DOHH2 (cell line): ENCODE data around the gene DISP2.

Source experiments
- H3F3A ChIP-seq: fragments of 200-600 bp; sonication (generic), shearing (Covaris generic); 2 replicates; pipeline ENCODE4 v1.6.0; 2016; ENCODE audit warnings: antibody characterized with exemption, mild to moderate bottlenecking; ENCODE audit not compliant: control insufficient read depth, insufficient read depth
- H3K27ac ChIP-seq: fragments of 200-600 bp; sonication (generic); 2 replicates; pipeline ENCODE4 v1.5.1; 2014; ENCODE audit warnings: low read depth, mild to moderate bottlenecking, low read length, moderate library complexity
- H3K27me3 ChIP-seq: fragments of 200-600 bp; sonication (generic); 2 replicates; pipeline ENCODE4 v1.6.1; 2014; ENCODE audit warnings: mild to moderate bottlenecking, low read length, mixed read lengths; ENCODE audit not compliant: control insufficient read depth
- H3K36me3 ChIP-seq: fragments of 200-600 bp; sonication (generic); 2 replicates; pipeline ENCODE4 v1.6.1; 2014; ENCODE audit warnings: mild to moderate bottlenecking, low read length, moderate library complexity, mixed read lengths; ENCODE audit not compliant: control insufficient read depth
- H3K4me1 ChIP-seq: fragments of 200-600 bp; sonication (generic); 2 replicates; pipeline ENCODE4 v1.6.1; 2014; ENCODE audit warnings: mild to moderate bottlenecking, low read length, mixed read lengths; ENCODE audit not compliant: control insufficient read depth
- H3K4me2 ChIP-seq: fragments of 200-600 bp; sonication (generic); 2 replicates; pipeline ENCODE4 v1.6.0; 2014; ENCODE audit warnings: mild to moderate bottlenecking, low read length, moderate library complexity
- H3K4me3 ChIP-seq: fragments of 200-600 bp; sonication (generic); 2 replicates; pipeline ENCODE4 v1.5.1; 2014; ENCODE audit warnings: mild to moderate bottlenecking, low read length, mixed read lengths
- H3K79me2 ChIP-seq: fragments of 200-600 bp; sonication (generic); 2 replicates; pipeline ENCODE4 v1.6.1; 2014; ENCODE audit warnings: mild to moderate bottlenecking, low read length, mixed read lengths; ENCODE audit not compliant: control insufficient read depth
- H3K9me2 ChIP-seq: fragments of 200-600 bp; sonication (generic); replicated peaks from 2 replicates; pipeline ENCODE4 v1.6.1; 2014; ENCODE audit warnings: mild to moderate bottlenecking, low read length, mixed read lengths; ENCODE audit not compliant: control insufficient read depth
- H3K9me3 ChIP-seq: fragments of 200-600 bp; sonication (generic); 2 replicates; pipeline ENCODE4 v1.6.1; 2014; ENCODE audit warnings: antibody characterized with exemption, low read length, mixed read lengths; ENCODE audit not compliant: control insufficient read depth, insufficient read depth
- H4K20me1 ChIP-seq: fragments of 200-600 bp; sonication (generic); 2 replicates; pipeline ENCODE4 v1.6.0; 2014; ENCODE audit warnings: low read depth, mild to moderate bottlenecking, antibody characterized with exemption, low read length, moderate library complexity; ENCODE audit not compliant: control insufficient read depth, insufficient read depth
- EZH2phosphoT487 ChIP-seq: fragments of 200-600 bp; sonication (generic); IDR thresholded peaks from 2 replicates; pipeline ENCODE4 v1.6.1; 2017; ENCODE audit warnings: borderline replicate concordance, mild to moderate bottlenecking, antibody characterized with exemption, low read length, moderate library complexity, mixed read lengths
- TF ChIP-seq, protein P1 (sequence below): fragments of 200-600 bp; sonication (generic); IDR thresholded peaks from one replicate; pipeline ENCODE4 v1.5.1; 2014; ENCODE audit warnings: antibody characterized with exemption, mild to moderate bottlenecking, low read depth, low read length; ENCODE audit not compliant: poor library complexity, severe bottlenecking

Gene DISP2

DNA sequence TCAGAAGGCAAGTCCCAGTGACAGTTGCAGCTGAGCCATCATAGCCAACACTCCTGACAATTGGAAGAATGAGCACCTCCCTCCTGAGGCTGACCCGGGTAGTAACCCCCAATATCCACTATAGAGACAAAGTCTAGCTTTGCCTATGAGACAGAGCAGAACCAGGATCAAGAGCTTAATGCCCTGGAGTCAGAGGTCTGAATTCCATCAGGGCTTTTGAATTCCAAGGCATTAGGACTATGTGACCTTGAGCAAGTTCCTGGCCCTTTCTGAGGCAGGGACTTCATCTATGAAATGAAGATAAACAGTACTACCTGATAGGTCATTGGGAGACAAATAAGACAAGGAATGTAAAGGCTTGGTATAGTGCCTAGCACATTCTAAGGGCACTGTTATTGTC, 37.6 kb upstream of the DISP2 start:
- Histone ChIP-seq H3K9me3 (no peaks in the 10 kb centered on the region), H3K36me3 (no peaks in the 10 kb centered on the region), H3K27ac (no peak overlapping the region), H3K4me1 (peaks cover 21% of the 10 kb centered on the region), H3K4me3 (no peak overlapping the region), H3K4me2 (no peak overlapping the region), H4K20me1 (no peaks in the 10 kb centered on the region), H3F3A (peaks cover 8% of the 10 kb centered on the region), H3K79me2 (no peaks in the 10 kb centered on the region), H3K27me3 (peaks cover 39% of the 10 kb centered on the region), H3K9me2 (no peaks in the 10 kb centered on the region)
- TF ChIP-seq, protein P1, sequence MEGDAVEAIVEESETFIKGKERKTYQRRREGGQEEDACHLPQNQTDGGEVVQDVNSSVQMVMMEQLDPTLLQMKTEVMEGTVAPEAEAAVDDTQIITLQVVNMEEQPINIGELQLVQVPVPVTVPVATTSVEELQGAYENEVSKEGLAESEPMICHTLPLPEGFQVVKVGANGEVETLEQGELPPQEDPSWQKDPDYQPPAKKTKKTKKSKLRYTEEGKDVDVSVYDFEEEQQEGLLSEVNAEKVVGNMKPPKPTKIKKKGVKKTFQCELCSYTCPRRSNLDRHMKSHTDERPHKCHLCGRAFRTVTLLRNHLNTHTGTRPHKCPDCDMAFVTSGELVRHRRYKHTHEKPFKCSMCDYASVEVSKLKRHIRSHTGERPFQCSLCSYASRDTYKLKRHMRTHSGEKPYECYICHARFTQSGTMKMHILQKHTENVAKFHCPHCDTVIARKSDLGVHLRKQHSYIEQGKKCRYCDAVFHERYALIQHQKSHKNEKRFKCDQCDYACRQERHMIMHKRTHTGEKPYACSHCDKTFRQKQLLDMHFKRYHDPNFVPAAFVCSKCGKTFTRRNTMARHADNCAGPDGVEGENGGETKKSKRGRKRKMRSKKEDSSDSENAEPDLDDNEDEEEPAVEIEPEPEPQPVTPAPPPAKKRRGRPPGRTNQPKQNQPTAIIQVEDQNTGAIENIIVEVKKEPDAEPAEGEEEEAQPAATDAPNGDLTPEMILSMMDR = no peak
- no peak for TF ChIP-seq EZH2phosphoT487

DNA sequence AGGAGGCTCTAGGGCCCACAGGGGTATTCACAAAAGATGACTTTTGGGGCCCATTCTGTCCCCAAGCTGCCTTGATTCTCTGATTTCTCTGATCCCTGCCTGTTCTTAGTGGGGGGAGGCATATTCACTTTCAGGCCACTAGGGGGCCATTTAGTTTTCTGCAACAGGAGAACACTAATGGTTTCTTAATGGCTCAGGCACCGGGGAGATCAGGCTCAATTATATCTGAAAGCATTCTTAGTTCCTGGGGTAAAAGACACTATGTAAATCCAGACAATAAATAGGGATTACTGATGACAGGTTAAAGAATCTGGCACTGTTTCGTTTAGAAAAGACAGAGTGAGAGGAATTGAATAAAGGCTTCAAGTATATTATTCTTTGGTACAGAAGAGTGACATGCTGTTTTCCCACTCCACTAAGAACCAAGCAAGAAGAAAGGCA, 37.1 kb upstream of the DISP2 start:
- Histone ChIP-seq H3K36me3 (no peaks in the 10 kb centered on the region), H3K27me3 (peaks cover 34% of the 10 kb centered on the region), H3K4me3 (no peak overlapping the region), H3K4me2 (no peak overlapping the region), H3K9me3 (no peaks in the 10 kb centered on the region), H3F3A (peaks cover 11% of the 10 kb centered on the region), H4K20me1 (no peaks in the 10 kb centered on the region), H3K79me2 (no peaks in the 10 kb centered on the region), H3K27ac (no peak overlapping the region), H3K9me2 (no peaks in the 10 kb centered on the region), H3K4me1 (peaks cover 26% of the 10 kb centered on the region)
- TF ChIP-seq, protein P1 = peak; percentile 92
- TF ChIP-seq EZH2phosphoT487 = no peak

DNA sequence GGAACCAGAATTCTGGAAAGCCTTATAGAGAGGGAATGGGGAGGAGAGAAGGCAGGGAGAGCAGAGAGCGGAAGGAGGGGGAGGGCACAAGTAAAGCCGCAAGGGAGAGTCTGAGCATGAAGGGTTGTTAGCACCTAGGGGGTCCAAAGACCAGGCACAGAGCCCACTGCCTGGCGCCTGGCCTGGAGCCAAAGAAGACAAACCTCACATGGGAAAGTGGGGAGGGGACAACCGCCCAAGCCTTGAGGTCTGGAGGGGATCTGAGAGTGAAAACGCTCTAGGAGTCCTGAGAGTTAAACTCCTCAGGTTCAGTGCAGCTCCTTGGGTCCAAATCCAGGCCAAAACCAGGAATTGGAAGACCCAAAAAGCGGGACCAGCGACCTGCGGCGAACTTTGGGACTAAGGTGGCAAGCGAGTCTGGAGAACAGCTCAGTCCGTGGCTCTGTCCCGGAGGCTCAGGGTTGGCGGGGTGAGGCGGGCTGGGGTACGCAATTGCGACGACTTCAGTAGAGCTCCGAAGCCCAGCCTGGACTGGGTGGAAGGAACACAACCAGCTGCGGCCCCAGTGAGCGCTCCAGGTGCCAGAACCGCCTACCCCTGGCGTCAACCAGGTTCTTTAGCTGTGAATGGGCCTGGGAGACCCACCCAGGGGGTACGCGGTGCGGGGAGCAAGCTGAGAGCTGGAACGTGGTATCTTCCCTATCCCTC, 35.3 kb upstream of the DISP2 start:
- H3K27me3 ChIP-seq = peaks cover 17% of the 10 kb centered on the region
- H3K4me3 ChIP-seq = peak overlapping the region; percentile 57
- no peaks in the 10 kb centered on the region for H3K79me2 ChIP-seq
- H3K9me3 ChIP-seq = no peaks in the 10 kb centered on the region
- H3F3A ChIP-seq = peaks cover 11% of the 10 kb centered on the region
- H3K36me3 ChIP-seq = no peaks in the 10 kb centered on the region
- H4K20me1 ChIP-seq = no peaks in the 10 kb centered on the region
- no peak overlapping the region for H3K27ac ChIP-seq
- H3K4me2 ChIP-seq = peak overlapping the region; percentile 70
- no peak for TF ChIP-seq EZH2phosphoT487
- TF ChIP-seq, protein P1 = no peak
- no peaks in the 10 kb centered on the region for H3K9me2 ChIP-seq
- H3K4me1 ChIP-seq = peaks cover 27% of the 10 kb centered on the region
